Smooth muscle cell (in vitro differentiated cells): ENCODE results near the gene BUB1. TPM values are rescaled to one million over a fixed set of nuclear protein-coding genes. Genes with fewer than 3 reads are reported as not detected.

Experiments used
- DNase-seq: peaks from one replicate; lab custom pipeline; 2025; ENCODE audit not compliant: unreplicated experiment; lab: John Stamatoyannopoulos, UW
- H2AFZ ChIP-seq: fragments of 200-600 bp; sonication (generic); 2 replicates; pipeline ENCODE4 v1.6.0; 2016; ENCODE audit warnings: antibody characterized with exemption, low read depth, mild to moderate bottlenecking
- H3F3A ChIP-seq: fragments of 200-600 bp; sonication (generic); 2 replicates; pipeline ENCODE4 v1.6.0; 2017; ENCODE audit warnings: antibody characterized with exemption, low read depth
- H3K27ac ChIP-seq: fragments of 200-600 bp; sonication (generic); 2 replicates; pipeline ENCODE4 v1.5.1; 2016; ENCODE audit warnings: low read depth, mild to moderate bottlenecking
- H3K27me3 ChIP-seq: fragments of 200-600 bp; sonication (generic); 2 replicates; pipeline ENCODE4 v1.6.1; 2016; ENCODE audit warnings: low read depth, mild to moderate bottlenecking
- H3K36me3 ChIP-seq: fragments of 200-600 bp; sonication (generic); 2 replicates; pipeline ENCODE4 v1.5.1; 2016; ENCODE audit warnings: low read depth
- H3K4me1 ChIP-seq: fragments of 200-600 bp; sonication (generic); 2 replicates; pipeline ENCODE4 v1.5.1; 2016; ENCODE audit warnings: low read depth
- H3K4me2 ChIP-seq: fragments of 200-600 bp; sonication (generic); 2 replicates; pipeline ENCODE4 v1.6.0; 2016; ENCODE audit warnings: mild to moderate bottlenecking
- H3K4me3 ChIP-seq: fragments of 200-600 bp; sonication (generic); 2 replicates; pipeline ENCODE4 v1.5.1; 2016; ENCODE audit warnings: mild to moderate bottlenecking
- H3K79me2 ChIP-seq: fragments of 200-600 bp; sonication (generic); 2 replicates; pipeline ENCODE4 v1.6.0; 2016; ENCODE audit warnings: low read depth, mild to moderate bottlenecking
- H3K9ac ChIP-seq: fragments of 200-600 bp; sonication (generic); 2 replicates; pipeline ENCODE4 v1.6.0; 2016; ENCODE audit warnings: low read depth
- H3K9me3 ChIP-seq: fragments of 200-600 bp; sonication (generic); replicated peaks from 2 replicates; pipeline ENCODE4 v1.5.1; 2016; ENCODE audit warnings: low read depth
- H4K20me1 ChIP-seq: fragments of 200-600 bp; sonication (generic); 2 replicates; pipeline ENCODE4 v1.6.0; 2016; ENCODE audit warnings: low read depth
- WGBS: methylation state at CpG from one replicate; pipeline ENCODE4 v1.1.7; 2016; ENCODE audit warnings: low lambda C conversion rate; 5-methylcytosine and 5-hydroxymethylcytosine counted together
- polyA plus RNA-seq: library from polyadenylated mRNA; unstranded; fragments of >200 nt; fragmentation: Nextera tagmentation; extraction: Ambion mirVana; gene quantifications from 2 replicates; pipeline ENCODE4 v1.2.1, GENCODE V29; 2016
- total RNA-seq: library from RNA; depleted of rRNA; stranded (reverse); fragments of >200 nt; gene quantifications from 2 replicates; pipeline ENCODE4 v1.2.3, GENCODE V29; 2014
- TF ChIP-seq, protein P1 (sequence below): fragments of 200-600 bp; sonication (generic); IDR thresholded peaks from 2 replicates; pipeline ENCODE4 v1.5.1; 2017; ENCODE audit warnings: borderline replicate concordance, mild to moderate bottlenecking, antibody characterized with exemption; ENCODE audit not compliant: insufficient read depth, poor library complexity, severe bottlenecking

BUB1 gene
- total and polyA plus RNA-seq, 2 experiments from 2014 or later, result 8.6 to 18.6 TPM

GRCh38 chr2:110724820-110725219 is 47.0 kb upstream of the BUB1 start:
- no peaks in the 10 kb centered on the region for H3K9me3 ChIP-seq
- H3K27me3 ChIP-seq, result peaks cover 27% of the 10 kb centered on the region
- H3K79me2 ChIP-seq, result no peaks in the 10 kb centered on the region
- TF ChIP-seq, protein P1, sequence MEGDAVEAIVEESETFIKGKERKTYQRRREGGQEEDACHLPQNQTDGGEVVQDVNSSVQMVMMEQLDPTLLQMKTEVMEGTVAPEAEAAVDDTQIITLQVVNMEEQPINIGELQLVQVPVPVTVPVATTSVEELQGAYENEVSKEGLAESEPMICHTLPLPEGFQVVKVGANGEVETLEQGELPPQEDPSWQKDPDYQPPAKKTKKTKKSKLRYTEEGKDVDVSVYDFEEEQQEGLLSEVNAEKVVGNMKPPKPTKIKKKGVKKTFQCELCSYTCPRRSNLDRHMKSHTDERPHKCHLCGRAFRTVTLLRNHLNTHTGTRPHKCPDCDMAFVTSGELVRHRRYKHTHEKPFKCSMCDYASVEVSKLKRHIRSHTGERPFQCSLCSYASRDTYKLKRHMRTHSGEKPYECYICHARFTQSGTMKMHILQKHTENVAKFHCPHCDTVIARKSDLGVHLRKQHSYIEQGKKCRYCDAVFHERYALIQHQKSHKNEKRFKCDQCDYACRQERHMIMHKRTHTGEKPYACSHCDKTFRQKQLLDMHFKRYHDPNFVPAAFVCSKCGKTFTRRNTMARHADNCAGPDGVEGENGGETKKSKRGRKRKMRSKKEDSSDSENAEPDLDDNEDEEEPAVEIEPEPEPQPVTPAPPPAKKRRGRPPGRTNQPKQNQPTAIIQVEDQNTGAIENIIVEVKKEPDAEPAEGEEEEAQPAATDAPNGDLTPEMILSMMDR, result no peak
- H4K20me1 ChIP-seq, result no peaks in the 10 kb centered on the region
- H2AFZ ChIP-seq, result no peak overlapping the region
- H3K4me1 ChIP-seq, result no peaks in the 10 kb centered on the region
- no peaks in the 10 kb centered on the region for H3F3A ChIP-seq
- no peaks in the 10 kb centered on the region for H3K36me3 ChIP-seq
- no peak overlapping the region for H3K9ac ChIP-seq
- no peak overlapping the region for H3K4me2 ChIP-seq
- no peak overlapping the region for H3K4me3 ChIP-seq
- no peak for DNase-seq
- 32% methylated on average over 2 of the region's 2 CpGs for WGBS
- no peak overlapping the region for H3K27ac ChIP-seq

- 95% methylated on average over 5 of the region's 5 CpGs for WGBS
- H3K27me3 ChIP-seq, result peaks cover 16% of the 10 kb centered on the region
- TF ChIP-seq, protein P1, result no peak
These were observed 42.7 kb upstream of the BUB1 start for GRCh38 chr2:110720547-110720946.

DNA sequence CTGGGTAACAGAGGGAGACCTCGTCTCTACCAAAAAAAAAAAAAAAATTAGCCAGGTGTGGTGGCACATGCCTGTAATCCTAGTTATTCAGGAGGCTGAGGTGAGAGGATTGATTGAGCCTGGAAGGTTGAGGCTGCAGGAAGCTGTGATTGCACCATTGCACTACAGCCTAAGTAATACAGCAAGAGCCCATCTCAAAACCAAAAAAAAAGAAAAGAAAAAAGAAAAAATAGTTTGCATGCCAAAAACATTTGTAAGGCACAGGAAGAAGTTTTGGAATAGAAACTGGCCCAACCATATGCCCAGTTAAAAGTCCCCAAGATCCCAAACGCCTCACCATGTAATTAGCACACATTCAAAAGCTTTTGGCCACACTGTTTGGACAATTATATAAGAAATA is 41.1 kb upstream of the BUB1 start:
- Histone ChIP-seq H3K4me2 (no peak overlapping the region), H3F3A (no peaks in the 10 kb centered on the region), H3K27ac (no peak overlapping the region), H4K20me1 (no peaks in the 10 kb centered on the region), H3K9ac (no peak overlapping the region), H3K4me3 (no peak overlapping the region), H3K27me3 (peaks cover 7% of the 10 kb centered on the region), H2AFZ (no peak overlapping the region), H3K36me3 (no peaks in the 10 kb centered on the region), H3K79me2 (no peaks in the 10 kb centered on the region), H3K4me1 (no peaks in the 10 kb centered on the region), H3K9me3 (no peaks in the 10 kb centered on the region)
- WGBS, result 66% methylated on average over 2 of the region's 2 CpGs
- TF ChIP-seq, protein P1, result no peak
- no peak for DNase-seq

More at GRCh38 chr2:110720547-110720946, 42.7 kb upstream of the BUB1 start:
- Histone ChIP-seq H4K20me1 (no peaks in the 10 kb centered on the region), H3K27ac (no peak overlapping the region), H3K9ac (no peak overlapping the region), H3K4me3 (no peak overlapping the region), H3K4me1 (no peaks in the 10 kb centered on the region), H3K36me3 (no peaks in the 10 kb centered on the region), H3F3A (no peaks in the 10 kb centered on the region), H3K79me2 (no peaks in the 10 kb centered on the region), H3K9me3 (no peaks in the 10 kb centered on the region), H3K4me2 (no peak overlapping the region), H2AFZ (no peak overlapping the region)
- DNase-seq, result no peak

GRCh38 chr2:110718382-110718781 is 40.5 kb upstream of the BUB1 start:
- peaks cover 1% of the 10 kb centered on the region for H3K27me3 ChIP-seq
- no peak overlapping the region for H3K4me3 ChIP-seq
- 79% methylated on average over 2 of the region's 2 CpGs for WGBS
- no peaks in the 10 kb centered on the region for H4K20me1 ChIP-seq
- no peak overlapping the region for H3K9ac ChIP-seq
- H3K79me2 ChIP-seq, result no peaks in the 10 kb centered on the region
- no peak overlapping the region for H3K27ac ChIP-seq
- no peaks in the 10 kb centered on the region for H3K4me1 ChIP-seq
- H3K9me3 ChIP-seq, result no peaks in the 10 kb centered on the region
- no peaks in the 10 kb centered on the region for H3F3A ChIP-seq
- no peaks in the 10 kb centered on the region for H3K36me3 ChIP-seq
- no peak overlapping the region for H2AFZ ChIP-seq
- TF ChIP-seq, protein P1, result no peak
- H3K4me2 ChIP-seq, result no peak overlapping the region
- DNase-seq, result no peak
